K562 (cell line): ENCODE results near the gene MRPS6. TPM values are rescaled to one million over a fixed set of nuclear protein-coding genes. Genes with fewer than 3 reads are reported as not detected.

Experiments
- ATAC-seq: fragments of 200-7000 bp; cut with Tn5 transposase; 3 replicates; pipeline ENCODE4 v1.9.1; 2020; ENCODE audit warnings: moderate library complexity
- BruUV-seq: library from RNA; stranded (reverse); fragments of 400-500 nt; replicated peaks from 2 replicates; lab custom pipeline; 2021; lab: Mats Ljungman, UMichigan
- CTCF ChIA-PET: fragments of 300-600 bp; formaldehyde crosslinking; extraction: SDS; loops from one replicate; lab custom pipeline; 2021; ENCODE audit warnings: low intra/inter-chr PET ratio; lab: Yijun Ruan, JAX
- POLR2A ChIA-PET: fragments of 300-600, 350-650 bp; sonication (Branson Sonifier 250); formaldehyde crosslinking; extraction: SDS; loops from one replicate; lab custom pipeline; 2021; ENCODE audit warnings: antibody characterized with exemption, inconsistent platforms; lab: Yijun Ruan, JAX
- DNase-seq, 4 experiments: peaks; one replicate each; pipeline versions ENCODE4 v3.0.0 to v3.0.0-alpha.2; 2011 to 2018; ENCODE audit warnings: low spot score in 3 of 4, mixed read lengths in 3 of 4; ENCODE audit errors: extremely low read depth in 1 of 4
- FAIRE-seq: peaks from 2 replicates; lab custom pipeline; 2011; peaks lifted over from hg19 to GRCh38; lab: Jason Lieb, UNC
- H2AFZ ChIP-seq: 2 replicates; pipeline ENCODE4 v1.6.0; 2011; ENCODE audit warnings: low read depth, low read length, control low read depth, inconsistent platforms
- H3K27ac ChIP-seq: fragments of 200-600 bp; 3 replicates; pipeline ENCODE4 v1.8.0; 2011; ENCODE audit warnings: low read depth, mild to moderate bottlenecking, control low read depth, inconsistent platforms, low read length, moderate library complexity, mixed read lengths; ENCODE audit errors: extremely low read depth
- H3K27me3 ChIP-seq, 2 experiments: fragments of 300-600 bp in 1 of 2; 2 replicates in 1 of 2; 3 replicates in 1 of 2; pipeline versions ENCODE4 v1.6.0 to v1.8.0; 2011; ENCODE audit warnings: inconsistent platforms in 2 of 2, low read length in 2 of 2, mild to moderate bottlenecking in 1 of 2, mixed read lengths in 1 of 2, moderate library complexity in 1 of 2; ENCODE audit not compliant: control insufficient read depth in 2 of 2, insufficient read depth in 2 of 2
- H3K36me3 ChIP-seq: fragments of 300-600 bp; 3 replicates; pipeline ENCODE4 v1.8.0; 2011; ENCODE audit warnings: mild to moderate bottlenecking, low read length, inconsistent platforms; ENCODE audit not compliant: control insufficient read depth, insufficient read depth
- H3K4me1 ChIP-seq, 2 experiments: fragments of 200-600 bp in 1 of 2; replicated peaks in 1 of 2; 2 replicates in 1 of 2; 3 replicates in 1 of 2; pipeline versions ENCODE4 v1.5.1 to v1.8.0; 2011; ENCODE audit warnings: inconsistent platforms in 2 of 2, low read length in 2 of 2, mild to moderate bottlenecking in 1 of 2, mixed read lengths in 1 of 2, moderate library complexity in 1 of 2; ENCODE audit not compliant: control insufficient read depth in 2 of 2, insufficient read depth in 2 of 2
- H3K4me2 ChIP-seq: 2 replicates; pipeline ENCODE4 v1.6.1; 2011; ENCODE audit warnings: low read length, control low read depth, inconsistent platforms, mixed read lengths; ENCODE audit not compliant: insufficient read depth
- H3K4me3 ChIP-seq: fragments of 200-600 bp; sonication (generic), shearing (Covaris generic); 2 replicates; pipeline ENCODE4 v1.5.1; 2016; ENCODE audit warnings: control low read depth, inconsistent platforms
- H3K79me2 ChIP-seq: fragments of 200-600 bp; 3 replicates; pipeline ENCODE4 v1.8.0; 2011; ENCODE audit warnings: low read length, inconsistent platforms; ENCODE audit not compliant: control insufficient read depth, insufficient read depth
- H3K9ac ChIP-seq, 2 experiments: 2 replicates each; pipeline versions ENCODE4 v1.6.0 to v1.6.1; 2011; ENCODE audit warnings: low read depth in 2 of 2, low read length in 2 of 2, control low read depth in 1 of 2, inconsistent platforms in 1 of 2, mild to moderate bottlenecking in 1 of 2, mixed read lengths in 1 of 2; ENCODE audit not compliant: insufficient read depth in 1 of 2
- H3K9me1 ChIP-seq: one replicate; pipeline ENCODE4 v1.6.0; 2011; ENCODE audit warnings: inconsistent platforms, mild to moderate bottlenecking, low read length, moderate library complexity; ENCODE audit not compliant: control insufficient read depth, insufficient read depth
- H3K9me3 ChIP-seq: replicated peaks from 2 replicates; pipeline ENCODE4 v1.5.1; 2011; ENCODE audit warnings: low read depth, low read length, inconsistent platforms; ENCODE audit not compliant: control insufficient read depth, insufficient read depth
- H4K20me1 ChIP-seq: replicated peaks from 2 replicates; pipeline ENCODE4 v1.6.1; 2011; ENCODE audit warnings: low read length, inconsistent platforms, mixed read lengths; ENCODE audit not compliant: control insufficient read depth, insufficient read depth
- C11orf30 ChIP-seq: fragments of 450-650 bp; IDR thresholded peaks from 2 replicates; pipeline ENCODE4 v1.6.1; 2016; ENCODE audit warnings: low read depth, mild to moderate bottlenecking
- DACH1 ChIP-seq: fragments of 450-650 bp; IDR thresholded peaks from 2 replicates; pipeline ENCODE4 v1.6.1; 2018; ENCODE audit not compliant: partially characterized antibody
- EP400 ChIP-seq: fragments of 450-650 bp; IDR thresholded peaks from 2 replicates; pipeline ENCODE4 v1.6.1; 2017; ENCODE audit warnings: antibody characterized with exemption, mild to moderate bottlenecking, moderate library complexity
- EWSR1 ChIP-seq: fragments of 450-650 bp; IDR thresholded peaks from 2 replicates; pipeline ENCODE4 v1.6.1; 2018; ENCODE audit warnings: borderline replicate concordance, mild to moderate bottlenecking, low read depth, moderate library complexity; ENCODE audit not compliant: partially characterized antibody
- FOXA3 ChIP-seq, 2 experiments: fragments of 450-650 bp in 1 of 2; sonication (generic) in 1 of 2; formaldehyde crosslinking; IDR thresholded peaks in 1 of 2; conservative IDR thresholded peaks in 1 of 2; 2 replicates each; pipeline versions ENCODE4 v1.4.0 to v1.8.0; 2020 to 2022; ENCODE audit warnings: mild to moderate bottlenecking in 2 of 2, missing genetic modification reagents in 1 of 2
- FOXK2 ChIP-seq, 2 experiments: fragments of 450-650 bp; IDR thresholded peaks in 1 of 2; conservative IDR thresholded peaks in 1 of 2; 2 replicates each; pipeline ENCODE4 v1.6.1; 2016; ENCODE audit warnings: low read depth in 2 of 2, mild to moderate bottlenecking in 1 of 2
- NBN ChIP-seq: fragments of 450-650 bp; IDR thresholded peaks from 2 replicates; pipeline ENCODE4 v1.6.1; 2016; ENCODE audit warnings: low read depth, mild to moderate bottlenecking
- RAD21 ChIP-seq, 2 experiments: fragments of 250-450 bp in 1 of 2; fragments of 450-650 bp in 1 of 2; sonication (Bioruptor Pico) in 1 of 2; formaldehyde crosslinking in 1 of 2; IDR thresholded peaks in 1 of 2; conservative IDR thresholded peaks in 1 of 2; 2 replicates each; pipeline versions ENCODE4 v1.4.0 to v1.8.0; 2020 to 2022; ENCODE audit warnings: mild to moderate bottlenecking in 2 of 2, moderate library complexity in 1 of 2
- RB1 ChIP-seq: fragments of 450-650 bp; IDR thresholded peaks from 2 replicates; pipeline ENCODE4 v1.6.1; 2017; ENCODE audit warnings: low read depth, mild to moderate bottlenecking
- SIN3B ChIP-seq: fragments of 450-650 bp; IDR thresholded peaks from 2 replicates; pipeline ENCODE4 v1.6.1; 2017; ENCODE audit warnings: low read depth, mild to moderate bottlenecking, moderate library complexity
- TAF9B ChIP-seq: fragments of 450-650 bp; IDR thresholded peaks from 2 replicates; pipeline ENCODE4 v1.6.1; 2018; ENCODE audit warnings: mild to moderate bottlenecking; ENCODE audit not compliant: partially characterized antibody
- TCF7 ChIP-seq: sonication (generic); IDR thresholded peaks from 2 replicates; pipeline ENCODE4 v1.6.1; 2016; ENCODE audit warnings: antibody characterized with exemption, borderline replicate concordance
- WHSC1 ChIP-seq: IDR thresholded peaks from one replicate; pipeline ENCODE4 v1.6.1; 2012; ENCODE audit warnings: low read length, control low read depth, inconsistent platforms
- ZNF197 ChIP-seq: fragments of 200-800 bp; sonication (Bioruptor generic); IDR thresholded peaks from 2 replicates; pipeline ENCODE4 v1.6.1; 2016; ENCODE audit warnings: low read depth, missing genetic modification characterization, missing compliant biosample characterization
- ZNF316 ChIP-seq: fragments of 450-650 bp; IDR thresholded peaks from 2 replicates; pipeline ENCODE4 v1.6.1; 2016
- ZNF717 ChIP-seq: fragments of 250-450 bp; sonication (Bioruptor Pico); IDR thresholded peaks from 2 replicates; pipeline ENCODE4 v1.5.0; 2021
- WGBS: fragments of 100-300 bp; shearing (Covaris generic); methylation state at CpG from one replicate; pipeline ENCODE4 v1.1.6; 2016; ENCODE audit warnings: low coverage, mixed read lengths; ENCODE audit not compliant: insufficient coverage; ENCODE audit errors: missing lambda C conversion rate; 5-methylcytosine and 5-hydroxymethylcytosine counted together
- in situ Hi-C: fragments of 300-500 bp; cut with MboI; formaldehyde crosslinking; loops from 4 replicates; pipeline ENCODE4 v1.15.0; 2018; ENCODE audit warnings: inconsistent platforms, mixed read lengths
- intact Hi-C: fragments of 100-400 bp; cut with micrococcal nuclease; formaldehyde crosslinking; loops from 2 replicates; pipeline ENCODE4 v1.14.2; 2022
- polyA plus RNA-seq, 8 experiments: library from polyadenylated mRNA; depleted of rRNA in 4 of 8; stranded (reverse) in 5 of 8; unstranded in 3 of 8; fragments of >200 nt; fragmentation: Nextera tagmentation in 2 of 8; fragmentation: Illumina TruSeq in 1 of 8; extraction: Ambion mirVana in 2 of 8; extraction: Trizol in 1 of 8; gene quantifications; 2 replicates each; pipeline versions ENCODE4 v1.2.1 to v1.2.3, GENCODE V29; 2011 to 2014; ENCODE audit warnings: inconsistent platforms in 1 of 8, missing spikeins in 1 of 8
- total RNA-seq, 7 experiments: library from RNA; depleted of rRNA in 6 of 7; stranded (reverse); fragments of >200 nt in 6 of 7; fragmentation: Illumina TruSeq in 2 of 7; extraction: Trizol in 2 of 7; gene quantifications; 2 replicates each; pipeline versions ENCODE4 v1.2.1 to v1.2.3, GENCODE V29; 2011 to 2021; ENCODE audit warnings: low replicate concordance in 1 of 7

MRPS6 gene
- total and polyA plus RNA-seq, 9 of the 15 experiments (the other 6 are each of a cell fraction or from before 2014, with no cell fraction given) = 26.1 to 72.0 (median 39.3) TPM

GRCh38 chr21:34109075-34109474, 35.7 kb downstream of the MRPS6 start:
- CTCF ChIA-PET = interaction anchor here (0.6 kb wide), 1 partner anchor 133 kb away, joined by 3 read pairs; no protein-coding TSS in a partner anchor
- no peaks in the 10 kb centered on the region for H3K9me3 ChIP-seq
- H2AFZ ChIP-seq = no peak overlapping the region
- H3K27me3 ChIP-seq = no peaks in the 10 kb centered on the region
- H3K9me1 ChIP-seq = no peaks in the 10 kb centered on the region
- TF ChIP-seq RAD21 (CRISPR knock-in tag; conservative IDR thresholded peaks at IDR 0.05 in 1 of 2, IDR thresholded peaks at IDR 0.05 in 1 of 2) (no peak), ZNF717 (CRISPR knock-in tag) (no peak), ZNF316 (peak; percentile 64), C11orf30 (peak; percentile 53; the same call in 1 of the 2 replicates)
- in situ Hi-C loops (loop anchor here (10.0 kb wide), 1 partner anchor 184 kb away; no protein-coding TSS in a partner anchor), intact Hi-C loops (no loop called here)
- H3K79me2 ChIP-seq = peaks cover 58% of the 10 kb centered on the region
- no peak overlapping the region for H3K4me3 ChIP-seq
- H3K4me2 ChIP-seq = no peak overlapping the region
- peaks cover 7 to 39% of the 10 kb centered on the region in 2 experiments for H3K4me1 ChIP-seq
- BruUV-seq = no TSS peak
- no peak overlapping the region for H3K27ac ChIP-seq
- no peaks in the 10 kb centered on the region; the same call in 2 of the 3 replicates for H3K36me3 ChIP-seq
- FAIRE-seq (no peak), DNase-seq (no peak), ATAC-seq (no peak)
- POLR2A ChIA-PET = interaction anchor here (0.6 kb wide), 1 partner anchor 186 kb away, joined by 4 read pairs; no protein-coding TSS in a partner anchor
- 84% methylated on average over 7 of the region's 7 CpGs for WGBS
- no peaks in the 10 kb centered on the region for H4K20me1 ChIP-seq
- no peak overlapping the region for H3K9ac ChIP-seq

- ATAC-seq = peak; percentile 89
- H3K36me3 ChIP-seq = no peaks in the 10 kb centered on the region; the same call in 2 of the 3 replicates
- ChIA-PET POLR2A (interaction anchor here (0.6 to 1.8 kb wide), 9 partner anchors 10 to 402 kb away, joined by 3 to 10 read pairs (median 4); no protein-coding TSS in a partner anchor), CTCF (no interaction called here)
- H4K20me1 ChIP-seq = no peaks in the 10 kb centered on the region
- no peaks in the 10 kb centered on the region for H3K9me3 ChIP-seq
- H3K4me3 ChIP-seq = no peak overlapping the region
- peak; percentile 61 to 84 (median 80) for DNase-seq
- peak overlapping the region in 1 of 2 experiments; percentile 34; a peak in 1 of 4 replicates for H3K9ac ChIP-seq
- H3K9me1 ChIP-seq = no peaks in the 10 kb centered on the region
- WGBS = 19% methylated on average over 8 of the region's 8 CpGs
- H3K4me1 ChIP-seq = peaks cover 7 to 49% of the 10 kb centered on the region in 2 experiments
- peak overlapping the region; percentile 69 for H3K27ac ChIP-seq
- FAIRE-seq = peak; percentile 83
- no TSS peak for BruUV-seq
- H2AFZ ChIP-seq = peak overlapping the region; percentile 54
- peak overlapping the region; percentile 69 for H3K4me2 ChIP-seq
- H3K79me2 ChIP-seq = peaks cover 66% of the 10 kb centered on the region
- intact Hi-C loops = no loop called here
- in situ Hi-C loops = no loop called here
- no peaks in the 10 kb centered on the region for H3K27me3 ChIP-seq
- no peak; the same call in 1 of the 2 replicates for TF ChIP-seq SIN3B
- TF ChIP-seq WHSC1 = peak; percentile 30
- TF ChIP-seq DACH1 = peak; percentile 85
- TF ChIP-seq NBN = peak; percentile 80; the same call in 1 of the 2 replicates
- no peak for TF ChIP-seq EWSR1
- TF ChIP-seq ZNF197 (CRISPR knock-in tag) = peak; percentile 86; the same call in 1 of the 2 replicates
- TF ChIP-seq TAF9B = no peak
- no peak for TF ChIP-seq TCF7
- TF ChIP-seq FOXK2 (conservative IDR thresholded peaks at IDR 0.05 in 1 of 2, IDR thresholded peaks at IDR 0.05 in 1 of 2; ENCODE audit: low read depth in 2 of 2) = peak; percentile 66 to 88
- peak; percentile 66 to 89; a peak in 3 of 4 replicates for TF ChIP-seq FOXA3 (CRISPR knock-in tag; conservative IDR thresholded peaks at IDR 0.05 in 1 of 2, IDR thresholded peaks at IDR 0.05 in 1 of 2)
- TF ChIP-seq EP400 = 0 out of 2 replicates have a peak, but pooled peaks have one; percentile 40
- TF ChIP-seq RB1 = peak; percentile 15; the same call in 1 of the 2 replicates
These were observed 37.3 kb downstream of the MRPS6 start for GRCh38 chr21:34110594-34111202.
